NCI-H2171 (cell line): ENCODE results near the gene MMP20.

Experiments used
- DNase-seq: peaks from one replicate; lab custom pipeline; 2025; lab: John Stamatoyannopoulos, UW

The MMP20 gene

DNA sequence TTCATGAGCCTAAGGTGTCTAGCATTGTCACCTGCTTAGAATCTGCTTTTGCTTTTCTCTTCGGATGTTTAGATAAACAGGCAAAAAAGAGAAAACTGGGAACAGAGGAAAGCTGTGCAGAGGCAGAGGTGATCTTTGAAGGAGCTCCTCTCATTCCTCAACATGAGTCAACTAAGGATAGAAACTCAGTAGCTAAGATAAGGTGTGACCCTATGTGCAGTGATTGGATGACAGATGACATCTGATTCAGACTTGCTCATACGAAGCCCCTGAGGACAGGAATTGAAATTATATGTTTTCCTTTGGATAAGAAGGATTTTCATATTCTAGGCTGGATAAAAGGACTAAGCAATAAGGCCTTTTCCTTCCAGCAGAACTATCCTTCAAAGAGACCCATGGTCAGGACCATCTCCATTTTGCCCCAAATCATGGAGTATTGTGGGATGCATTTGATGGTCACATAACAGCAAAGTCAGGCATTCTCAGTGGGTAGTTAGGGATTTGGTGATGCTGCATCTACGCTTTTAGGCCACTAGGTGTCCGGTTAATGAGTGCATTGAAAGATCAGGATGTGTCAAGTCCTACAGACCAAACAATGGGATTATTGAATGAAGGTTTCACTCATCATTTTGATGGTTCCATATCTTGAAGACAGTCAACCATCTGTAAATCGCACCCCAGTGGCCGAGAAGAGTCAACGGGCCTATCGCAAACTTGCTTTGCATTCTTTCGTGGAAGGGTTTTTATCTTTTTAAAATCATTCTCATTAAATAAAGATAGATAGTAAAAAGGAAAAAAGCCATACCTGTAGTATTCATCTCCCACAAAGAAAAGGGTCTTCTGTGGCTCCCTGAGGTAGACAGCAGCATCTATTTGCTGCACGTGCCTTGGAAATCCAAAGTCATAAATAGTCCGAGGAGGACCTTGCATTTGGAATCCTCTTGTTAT lies 32.2 kb downstream of the MMP20 start:
- DNase-seq, result no peak

- DNase-seq, result no peak
Measured at GRCh38 chr11:102592131-102592530, 33.0 kb downstream of the MMP20 start.

- DNase-seq, result no peak
Measured at GRCh38 chr11:102591160-102591718, 33.9 kb downstream of the MMP20 start.

GRCh38 chr11:102590276-102591049 lies 34.7 kb downstream of the MMP20 start:
- no peak for DNase-seq

- DNase-seq, result no peak
Measured at GRCh38 chr11:102589047-102589459, 36.1 kb downstream of the MMP20 start.

- no peak for DNase-seq
Measured at GRCh38 chr11:102587722-102588121, 37.4 kb downstream of the MMP20 start.

- DNase-seq, result no peak
Measured at GRCh38 chr11:102583141-102583873, 41.8 kb downstream of the MMP20 start.

GRCh38 chr11:102582140-102582539 lies 43.0 kb downstream of the MMP20 start:
- DNase-seq, result no peak

GRCh38 chr11:102581066-102581465 lies 44.1 kb downstream of the MMP20 start:
- no peak for DNase-seq

GRCh38 chr11:102580185-102580951 lies 44.8 kb downstream of the MMP20 start:
- DNase-seq, result no peak

DNA sequence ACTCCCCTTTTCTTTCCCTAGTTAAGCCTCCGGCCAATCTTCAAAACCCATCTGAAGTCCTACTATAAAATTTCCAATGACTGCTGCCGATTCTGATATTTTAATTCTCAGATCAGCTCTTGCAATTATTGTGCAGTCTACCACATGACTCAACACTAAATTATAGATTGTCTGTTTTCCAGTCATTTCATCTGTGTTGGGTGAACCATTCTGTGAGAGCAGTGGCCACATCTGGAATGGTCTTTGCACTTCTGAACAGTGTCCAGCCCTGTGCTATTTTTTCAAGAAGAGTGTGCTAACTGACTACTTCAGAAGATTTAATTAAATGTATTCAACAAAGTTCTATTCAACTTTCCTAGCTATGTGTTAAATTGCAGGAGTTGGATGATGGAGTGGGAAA lies 47.4 kb downstream of the MMP20 start:
- DNase-seq, result no peak

DNA sequence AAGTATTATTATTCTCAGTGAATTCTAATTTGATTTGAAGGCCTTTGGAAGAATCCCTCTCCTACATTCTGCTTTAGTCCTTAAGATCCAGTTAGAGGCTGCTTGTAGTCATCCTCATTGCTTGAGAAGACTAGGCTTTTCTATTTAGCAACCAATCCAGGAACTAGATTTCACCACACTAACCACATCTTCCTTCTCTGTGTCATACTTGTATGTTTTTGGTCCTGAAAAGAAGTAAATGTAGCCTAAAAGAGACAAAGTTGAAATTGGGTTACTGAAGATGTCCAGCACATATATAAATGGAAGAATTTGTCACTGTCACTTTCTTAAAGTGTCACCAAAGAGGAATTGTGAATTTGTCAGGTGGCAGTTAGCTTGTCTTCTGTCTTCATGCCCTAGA lies 48.0 kb downstream of the MMP20 start:
- DNase-seq, result no peak

GRCh38 chr11:102576350-102576749 lies 48.8 kb downstream of the MMP20 start:
- no peak for DNase-seq

DNA sequence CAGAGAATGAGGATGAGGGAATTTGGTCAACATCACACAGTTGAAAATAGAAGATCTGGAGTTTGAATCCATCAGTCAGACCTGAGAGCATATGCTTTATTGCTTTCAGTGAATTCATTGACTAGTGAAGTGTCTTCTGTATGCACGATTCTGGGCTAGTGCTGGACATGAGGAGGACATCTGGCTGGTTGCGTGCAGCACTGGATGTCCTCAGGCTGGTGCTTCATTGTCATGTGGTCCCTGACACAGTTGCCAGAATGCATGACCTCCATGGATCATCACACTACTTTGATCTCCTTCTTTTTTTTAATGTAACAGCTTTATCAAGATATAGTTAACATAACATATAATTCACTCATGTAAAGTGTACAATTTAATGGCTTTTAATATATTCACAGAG lies 50.1 kb downstream of the MMP20 start:
- DNase-seq, result no peak

DNA sequence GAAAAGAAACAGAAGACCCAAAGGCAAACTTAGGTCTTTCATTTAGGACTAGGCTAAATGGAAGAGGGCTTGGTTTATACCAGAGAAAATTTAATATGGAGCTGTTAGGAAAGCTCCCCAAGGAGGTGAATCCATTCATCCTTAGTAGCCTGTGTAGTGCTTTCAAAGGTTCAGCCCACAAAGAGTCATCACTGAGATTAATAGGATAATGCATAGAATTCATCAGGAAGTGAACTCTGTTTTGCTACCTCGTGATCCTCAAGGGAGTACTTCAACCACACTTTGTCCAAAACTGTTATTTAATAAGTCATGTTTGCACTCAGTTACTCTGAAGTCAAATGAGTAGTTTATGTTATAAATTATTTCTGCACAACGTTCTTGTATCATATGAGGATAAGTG lies 51.3 kb downstream of the MMP20 start:
- DNase-seq, result no peak

DNA sequence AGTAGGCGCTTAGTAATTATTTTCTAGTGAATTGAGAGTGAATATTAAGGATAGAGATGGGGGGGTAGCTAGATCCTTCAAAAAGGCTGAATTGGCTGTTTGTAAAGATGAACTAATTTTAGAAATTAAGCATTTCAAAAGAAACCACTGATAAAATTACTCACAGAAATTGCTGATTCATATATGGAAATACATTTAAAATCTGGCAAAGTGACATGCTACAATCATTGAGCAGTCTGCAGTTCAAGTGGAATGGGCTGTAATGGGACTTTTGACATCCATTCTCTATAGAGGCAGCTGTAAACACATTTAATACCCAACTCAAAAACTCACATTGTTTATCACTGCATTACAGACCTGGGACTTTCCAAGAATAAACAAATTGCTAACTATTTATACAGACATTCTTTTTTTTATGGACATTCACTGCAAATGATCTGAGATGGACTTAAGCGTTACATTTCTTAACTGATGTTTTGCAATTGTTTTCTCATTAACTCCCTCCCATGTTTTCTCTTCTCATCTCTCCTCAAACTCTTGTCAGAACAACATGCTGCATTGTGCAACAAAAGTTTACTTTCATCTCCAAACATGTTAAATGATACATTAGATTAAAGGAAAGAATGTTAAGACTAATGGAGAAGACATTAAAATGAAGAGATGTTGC lies 52.4 kb downstream of the MMP20 start:
- DNase-seq, result no peak

GRCh38 chr11:102568851-102569250 lies 56.3 kb downstream of the MMP20 start:
- no peak for DNase-seq

- DNase-seq, result no peak
Measured at GRCh38 chr11:102566112-102566511, 59.0 kb downstream of the MMP20 start.

DNA sequence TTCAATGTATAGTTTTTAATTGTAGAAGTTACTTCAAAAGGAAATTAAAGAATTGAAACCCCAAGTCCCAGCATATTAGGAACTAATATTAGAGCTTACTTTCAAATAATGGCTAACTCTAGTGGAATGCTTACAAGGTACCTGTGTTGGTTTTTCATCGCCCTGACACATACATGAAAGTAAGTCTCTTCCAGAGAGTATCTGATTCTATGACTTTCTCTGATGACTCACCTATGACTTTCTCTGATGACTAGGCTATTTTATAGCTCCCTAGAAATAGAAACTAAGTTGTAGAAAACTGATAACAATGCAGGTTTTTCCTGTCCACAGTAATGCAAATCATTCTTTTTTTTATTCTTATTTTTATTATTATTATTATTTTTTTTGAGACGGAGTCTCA lies 61.0 kb downstream of the MMP20 start:
- no peak for DNase-seq

DNA sequence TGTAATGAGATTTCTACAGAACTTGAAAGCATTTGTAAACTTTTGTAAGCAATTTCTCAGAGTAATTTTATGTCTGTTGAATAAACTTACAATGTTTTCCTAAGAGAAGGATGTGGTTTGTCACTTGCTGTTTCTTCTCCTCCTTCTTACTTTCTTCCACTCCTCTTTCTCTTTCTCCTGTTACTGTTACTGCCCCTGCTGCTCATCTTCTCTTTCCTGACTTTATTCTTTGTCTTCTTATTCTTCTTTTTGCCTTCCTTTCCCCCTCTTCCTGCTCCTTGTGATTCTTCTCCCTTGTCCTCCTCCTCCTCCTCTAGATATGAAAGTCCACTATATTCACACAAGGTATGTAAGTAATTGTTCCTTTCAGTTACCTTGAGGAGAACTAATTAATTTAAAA lies 63.5 kb downstream of the MMP20 start:
- no peak for DNase-seq

- DNase-seq, result no peak
Measured at GRCh38 chr11:102560555-102561011, 64.5 kb downstream of the MMP20 start.
